ENCODE results near the gene CFAP299. TPM values are rescaled to one million over a fixed set of nuclear protein-coding genes. Genes with fewer than 3 reads are reported as not detected.

The CFAP299 gene
- total and polyA plus RNA-seq, 4 donors = 3.0 to 9.0 (median 4.6) TPM

- Histone ChIP-seq H3K9me3 (ENCODE audit: control insufficient read depth, insufficient read depth, low read length) (no peaks in the 10 kb centered on the region), H3K36me3 (ENCODE audit: control insufficient read depth, insufficient read depth, low read length) (no peaks in the 10 kb centered on the region), H3K27ac (ENCODE audit: low read depth, low read length) (no peak overlapping the region), H3K4me1 (ENCODE audit: control insufficient read depth, insufficient read depth, low read length) (no peaks in the 10 kb centered on the region), H3K4me3 (ENCODE audit: low read depth, low read length) (no peak overlapping the region), H3K27me3 (ENCODE audit: control insufficient read depth, insufficient read depth, low read length) (no peaks in the 10 kb centered on the region)
- no peak for DNase-seq (ENCODE audit: low read depth in 4 of 6, low spot score in 6 of 6)
- WGBS (ENCODE audit: insufficient coverage) = 57% methylated on average over 1 of the region's 1 CpG
Measured at GRCh38 chr4:80507507-80507906, 172.0 kb downstream of the CFAP299 start.

DNA sequence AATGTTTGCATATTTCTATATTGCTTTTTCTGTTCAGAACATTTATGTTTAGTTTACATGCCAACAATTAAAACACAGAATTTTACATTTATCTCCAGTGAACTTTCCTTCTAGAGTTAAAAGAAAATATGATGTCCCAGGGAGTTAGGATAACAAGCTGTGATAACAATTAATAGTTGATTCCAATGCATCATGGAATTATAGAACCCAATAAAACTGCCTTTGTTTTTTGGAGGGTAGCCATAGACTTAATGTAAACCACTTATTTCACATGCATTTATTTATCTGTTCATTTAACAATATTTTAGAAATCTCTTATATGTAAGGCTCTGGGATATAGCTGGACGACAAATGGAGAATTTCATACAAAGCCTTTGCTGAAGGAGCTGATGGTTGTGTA, 180.0 kb downstream of the CFAP299 start:
- H3K27me3 ChIP-seq (ENCODE audit: control insufficient read depth, insufficient read depth, low read length) = no peaks in the 10 kb centered on the region
- no peak overlapping the region for H3K4me3 ChIP-seq (ENCODE audit: low read depth, low read length)
- H3K9me3 ChIP-seq (ENCODE audit: control insufficient read depth, insufficient read depth, low read length) = no peaks in the 10 kb centered on the region
- DNase-seq (ENCODE audit: low read depth in 4 of 6, low spot score in 6 of 6) = no peak
- no CpG with 5 or more reads among the region's 1 CpG for WGBS (ENCODE audit: insufficient coverage)
- H3K4me1 ChIP-seq (ENCODE audit: control insufficient read depth, insufficient read depth, low read length) = no peaks in the 10 kb centered on the region
- H3K36me3 ChIP-seq (ENCODE audit: control insufficient read depth, insufficient read depth, low read length) = no peaks in the 10 kb centered on the region
- no peak overlapping the region for H3K27ac ChIP-seq (ENCODE audit: low read depth, low read length)

DNA sequence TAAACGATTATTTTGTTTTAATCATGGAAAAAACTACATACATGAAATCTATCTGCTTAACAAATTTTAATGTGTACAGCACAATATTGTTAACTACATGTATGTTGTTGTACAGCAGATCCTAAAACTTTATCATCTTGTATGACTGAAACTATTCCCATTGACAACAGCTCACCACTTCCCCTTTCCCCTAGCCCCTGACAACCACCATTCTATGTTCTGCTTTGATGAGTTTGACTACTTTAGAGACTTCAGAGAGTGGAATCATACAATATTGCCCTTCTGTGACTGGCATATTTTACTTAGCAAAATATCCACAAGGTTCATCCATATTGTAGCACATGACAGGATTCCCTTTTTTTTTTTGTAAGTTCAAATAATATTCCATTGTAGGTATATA, 185.9 kb downstream of the CFAP299 start:
- no peak for DNase-seq (ENCODE audit: low read depth in 4 of 6, low spot score in 6 of 6)
- H3K36me3 ChIP-seq (ENCODE audit: control insufficient read depth, insufficient read depth, low read length) = no peaks in the 10 kb centered on the region
- H3K27ac ChIP-seq (ENCODE audit: low read depth, low read length) = no peak overlapping the region
- H3K9me3 ChIP-seq (ENCODE audit: control insufficient read depth, insufficient read depth, low read length) = no peaks in the 10 kb centered on the region
- no CpG with 5 or more reads among the region's 1 CpG for WGBS (ENCODE audit: insufficient coverage)
- no peaks in the 10 kb centered on the region for H3K27me3 ChIP-seq (ENCODE audit: control insufficient read depth, insufficient read depth, low read length)
- no peak overlapping the region for H3K4me3 ChIP-seq (ENCODE audit: low read depth, low read length)
- no peaks in the 10 kb centered on the region for H3K4me1 ChIP-seq (ENCODE audit: control insufficient read depth, insufficient read depth, low read length)

DNA sequence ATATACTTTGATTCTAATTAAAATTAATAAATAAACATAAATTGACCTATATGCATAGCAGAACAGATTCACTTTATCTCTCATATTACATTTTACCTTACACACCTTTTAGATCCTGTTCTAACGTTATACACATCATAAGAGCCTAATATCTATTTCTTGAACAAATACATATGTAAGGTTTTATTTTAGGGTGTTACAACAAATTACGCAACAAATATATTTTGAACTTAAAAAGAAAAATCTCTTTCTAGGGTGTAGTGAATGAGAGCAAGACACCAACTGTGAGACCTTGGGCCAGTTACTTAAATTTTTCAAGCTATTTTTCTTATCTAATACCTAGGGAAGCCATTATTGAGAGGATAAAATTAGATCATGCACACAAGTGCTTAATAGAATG, 191.2 kb downstream of the CFAP299 start:
- Histone ChIP-seq H3K4me3 (ENCODE audit: low read depth, low read length) (no peak overlapping the region), H3K36me3 (ENCODE audit: control insufficient read depth, insufficient read depth, low read length) (no peaks in the 10 kb centered on the region), H3K27ac (ENCODE audit: low read depth, low read length) (no peak overlapping the region), H3K27me3 (ENCODE audit: control insufficient read depth, insufficient read depth, low read length) (no peaks in the 10 kb centered on the region), H3K4me1 (ENCODE audit: control insufficient read depth, insufficient read depth, low read length) (no peaks in the 10 kb centered on the region), H3K9me3 (ENCODE audit: control insufficient read depth, insufficient read depth, low read length) (no peaks in the 10 kb centered on the region)
- whole genome bisulfite sequencing (ENCODE audit: insufficient coverage) = no CpG with 5 or more reads among the region's 2 CpGs
- DNase-seq (ENCODE audit: low read depth in 4 of 6, low spot score in 6 of 6) = no peak

DNA sequence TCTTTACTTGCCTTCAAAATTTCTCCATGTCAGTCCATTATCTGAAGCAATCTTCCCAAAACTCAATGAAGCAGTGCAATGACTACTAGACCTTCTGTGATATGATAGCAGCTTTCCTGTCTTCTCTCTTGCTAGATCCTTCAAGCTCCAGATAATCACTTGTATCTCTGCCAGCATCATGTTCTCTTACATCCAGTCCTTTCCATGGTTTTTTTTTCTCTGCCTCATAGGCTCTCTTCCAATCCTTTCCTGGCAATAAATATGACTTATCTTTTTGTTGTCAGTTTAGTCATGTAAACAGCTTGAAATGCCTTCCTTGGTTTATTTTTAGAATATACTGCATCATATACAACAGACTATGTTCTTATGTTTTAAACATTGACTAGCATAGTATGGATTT, 193.5 kb downstream of the CFAP299 start:
- H3K27me3 ChIP-seq (ENCODE audit: control insufficient read depth, insufficient read depth, low read length) = no peaks in the 10 kb centered on the region
- H3K9me3 ChIP-seq (ENCODE audit: control insufficient read depth, insufficient read depth, low read length) = no peaks in the 10 kb centered on the region
- H3K4me1 ChIP-seq (ENCODE audit: control insufficient read depth, insufficient read depth, low read length) = no peaks in the 10 kb centered on the region
- no peak overlapping the region for H3K27ac ChIP-seq (ENCODE audit: low read depth, low read length)
- H3K36me3 ChIP-seq (ENCODE audit: control insufficient read depth, insufficient read depth, low read length) = no peaks in the 10 kb centered on the region
- H3K4me3 ChIP-seq (ENCODE audit: low read depth, low read length) = no peak overlapping the region
- DNase-seq (ENCODE audit: low read depth in 4 of 6, low spot score in 6 of 6) = peak in 1 of 6 donors; percentile 83

- Histone ChIP-seq H3K4me1 (ENCODE audit: control insufficient read depth, insufficient read depth, low read length) (no peaks in the 10 kb centered on the region), H3K27ac (ENCODE audit: low read depth, low read length) (no peak overlapping the region), H3K9me3 (ENCODE audit: control insufficient read depth, insufficient read depth, low read length) (no peaks in the 10 kb centered on the region), H3K27me3 (ENCODE audit: control insufficient read depth, insufficient read depth, low read length) (no peaks in the 10 kb centered on the region), H3K4me3 (ENCODE audit: low read depth, low read length) (no peak overlapping the region), H3K36me3 (ENCODE audit: control insufficient read depth, insufficient read depth, low read length) (no peaks in the 10 kb centered on the region)
- no peak for DNase-seq (ENCODE audit: low read depth in 4 of 6, low spot score in 6 of 6)
- no CpG with 5 or more reads among the region's 2 CpGs for WGBS (ENCODE audit: insufficient coverage)
Measured at GRCh38 chr4:80532674-80533333, 197.3 kb downstream of the CFAP299 start.

- Histone ChIP-seq H3K27me3 (ENCODE audit: control insufficient read depth, insufficient read depth, low read length) (no peaks in the 10 kb centered on the region), H3K9me3 (ENCODE audit: control insufficient read depth, insufficient read depth, low read length) (no peaks in the 10 kb centered on the region), H3K27ac (ENCODE audit: low read depth, low read length) (no peak overlapping the region), H3K4me1 (ENCODE audit: control insufficient read depth, insufficient read depth, low read length) (no peaks in the 10 kb centered on the region), H3K4me3 (ENCODE audit: low read depth, low read length) (no peak overlapping the region), H3K36me3 (ENCODE audit: control insufficient read depth, insufficient read depth, low read length) (no peaks in the 10 kb centered on the region)
- no peak for DNase-seq (ENCODE audit: low read depth in 4 of 6, low spot score in 6 of 6)
- WGBS (ENCODE audit: insufficient coverage) = no CpG with 5 or more reads among the region's 1 CpG
Measured at GRCh38 chr4:80535551-80535950, 200.0 kb downstream of the CFAP299 start.

DNA sequence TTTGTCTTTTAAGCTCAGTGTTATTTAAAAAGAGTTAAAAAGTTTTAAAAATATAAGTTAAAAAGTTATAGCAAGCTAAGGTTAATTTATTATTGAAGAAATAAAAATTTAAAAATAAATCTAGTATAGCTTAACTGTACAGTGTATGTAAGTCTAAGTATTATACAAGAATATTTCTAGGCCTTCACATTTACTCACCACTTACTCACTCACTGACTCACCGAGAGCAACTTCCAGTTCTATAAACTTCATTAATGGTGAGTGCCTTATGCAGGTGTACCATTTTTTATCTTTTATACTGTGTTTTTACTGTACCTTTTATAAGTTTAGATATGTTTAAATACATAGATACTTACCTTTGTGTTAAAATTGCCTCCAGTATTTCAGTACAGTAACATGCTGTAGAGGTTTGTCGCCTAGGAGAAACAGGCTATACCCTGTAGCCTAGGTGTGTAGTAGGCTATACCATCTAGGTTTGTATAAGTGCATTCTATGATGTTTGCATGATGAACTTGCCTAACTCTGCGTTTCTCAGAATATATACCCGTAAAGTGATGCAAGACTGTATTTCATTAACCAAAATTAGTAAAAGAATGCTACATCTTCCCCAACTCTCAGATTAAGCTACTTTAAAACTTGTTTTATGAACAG, 202.9 kb downstream of the CFAP299 start:
- Histone ChIP-seq H3K36me3 (ENCODE audit: control insufficient read depth, insufficient read depth, low read length) (no peaks in the 10 kb centered on the region), H3K4me1 (ENCODE audit: control insufficient read depth, insufficient read depth, low read length) (no peaks in the 10 kb centered on the region)
- no CpG with 5 or more reads among the region's 4 CpGs for WGBS (ENCODE audit: insufficient coverage)

GRCh38 chr4:80539190-80539589, 203.7 kb downstream of the CFAP299 start:
- Histone ChIP-seq H3K4me1 (ENCODE audit: control insufficient read depth, insufficient read depth, low read length) (no peaks in the 10 kb centered on the region), H3K36me3 (ENCODE audit: control insufficient read depth, insufficient read depth, low read length) (no peaks in the 10 kb centered on the region), H3K4me3 (ENCODE audit: low read depth, low read length) (no peak overlapping the region), H3K27ac (ENCODE audit: low read depth, low read length) (no peak overlapping the region), H3K27me3 (ENCODE audit: control insufficient read depth, insufficient read depth, low read length) (no peaks in the 10 kb centered on the region), H3K9me3 (ENCODE audit: control insufficient read depth, insufficient read depth, low read length) (no peaks in the 10 kb centered on the region)
- no peak for DNase-seq (ENCODE audit: low read depth in 4 of 6, low spot score in 6 of 6)
- 42% methylated on average over 2 of the region's 3 CpGs for WGBS (ENCODE audit: insufficient coverage)

More for the DNA sequence above, 202.9 kb downstream of the CFAP299 start:
- H3K9me3 ChIP-seq (ENCODE audit: control insufficient read depth, insufficient read depth, low read length) = no peaks in the 10 kb centered on the region
- H3K27me3 ChIP-seq (ENCODE audit: control insufficient read depth, insufficient read depth, low read length) = no peaks in the 10 kb centered on the region
- DNase-seq (ENCODE audit: low read depth in 4 of 6, low spot score in 6 of 6) = no peak
- no peak overlapping the region for H3K27ac ChIP-seq (ENCODE audit: low read depth, low read length)
- H3K4me3 ChIP-seq (ENCODE audit: low read depth, low read length) = no peak overlapping the region

GRCh38 chr4:80540349-80540748, 204.8 kb downstream of the CFAP299 start:
- DNase-seq (ENCODE audit: low read depth in 4 of 6, low spot score in 6 of 6) = no peak
- Histone ChIP-seq H3K4me3 (ENCODE audit: low read depth, low read length) (no peak overlapping the region), H3K9me3 (ENCODE audit: control insufficient read depth, insufficient read depth, low read length) (no peaks in the 10 kb centered on the region), H3K36me3 (ENCODE audit: control insufficient read depth, insufficient read depth, low read length) (no peaks in the 10 kb centered on the region), H3K27ac (ENCODE audit: low read depth, low read length) (no peak overlapping the region), H3K4me1 (ENCODE audit: control insufficient read depth, insufficient read depth, low read length) (no peaks in the 10 kb centered on the region), H3K27me3 (ENCODE audit: control insufficient read depth, insufficient read depth, low read length) (no peaks in the 10 kb centered on the region)
- no CpG with 5 or more reads among the region's 1 CpG for WGBS (ENCODE audit: insufficient coverage)
